ENCODE results near the gene C1orf21.

The C1orf21 gene

GRCh38 chr1:184479435-184480167 is 92.8 kb downstream of the C1orf21 start:
- no peak overlapping the region for H3K4me3 ChIP-seq (ENCODE audit: low read length)
- no peak for DNase-seq (ENCODE audit: low read depth)
- TF ChIP-seq CTCF (conservative IDR thresholded peaks at IDR 0.05; ENCODE audit: low read depth, low read length): no peak

GRCh38 chr1:184480736-184481135 is 93.9 kb downstream of the C1orf21 start:
- H3K4me3 ChIP-seq (ENCODE audit: low read length): no peak overlapping the region
- no peak for TF ChIP-seq CTCF (conservative IDR thresholded peaks at IDR 0.05; ENCODE audit: low read depth, low read length)
- DNase-seq (ENCODE audit: low read depth): no peak

- no peak for DNase-seq (ENCODE audit: low read depth)
These were observed 95.3 kb downstream of the C1orf21 start for GRCh38 chr1:184482136-184482535.

GRCh38 chr1:184483101-184483683 is 96.4 kb downstream of the C1orf21 start:
- H3K4me3 ChIP-seq (ENCODE audit: low read length): no peak overlapping the region
- TF ChIP-seq CTCF (conservative IDR thresholded peaks at IDR 0.05; ENCODE audit: low read depth, low read length): no peak
- no peak for DNase-seq (ENCODE audit: low read depth)

More at GRCh38 chr1:184482136-184482535, 95.3 kb downstream of the C1orf21 start:
- TF ChIP-seq CTCF (conservative IDR thresholded peaks at IDR 0.05; ENCODE audit: low read depth, low read length): no peak
- H3K4me3 ChIP-seq (ENCODE audit: low read length): no peak overlapping the region

GRCh38 chr1:184485751-184486723 is 99.2 kb downstream of the C1orf21 start:
- H3K4me3 ChIP-seq (ENCODE audit: low read length): no peak overlapping the region
- no peak for DNase-seq (ENCODE audit: low read depth)
- TF ChIP-seq CTCF (conservative IDR thresholded peaks at IDR 0.05; ENCODE audit: low read depth, low read length): no peak

GRCh38 chr1:184486761-184487445 is 100.1 kb downstream of the C1orf21 start:
- no peak overlapping the region for H3K4me3 ChIP-seq (ENCODE audit: low read length)
- DNase-seq (ENCODE audit: low read depth): no peak
- TF ChIP-seq CTCF (conservative IDR thresholded peaks at IDR 0.05; ENCODE audit: low read depth, low read length): no peak

Data from retinal pigment epithelial cell (primary cell).